ENCODE measurements around the gene CIAO1. TPM values are rescaled to one million over a fixed set of nuclear protein-coding genes. Genes with fewer than 3 reads are reported as not detected.

The CIAO1 gene
- total and polyA plus RNA-seq, 2 of the 8 experiments (the other 6 are each of a cell fraction or from before 2014, with no cell fraction given), result 63.7 to 99.2 TPM

- no peak for TF ChIP-seq PHF8 (conservative IDR thresholded peaks at IDR 0.05; ENCODE audit: low read depth, low read length)
- no peak for TF ChIP-seq ATF2 (IDR thresholded peaks at IDR 0.05; ENCODE audit: low read length)
- TF ChIP-seq BACH1 (IDR thresholded peaks at IDR 0.05; ENCODE audit: low read length), result no peak
- TF ChIP-seq TCF12 (IDR thresholded peaks at IDR 0.05; ENCODE audit: low read depth, low read length), result no peak
- TF ChIP-seq YY1 (IDR thresholded peaks at IDR 0.05; ENCODE audit: low read depth, low read length), result no peak
- no peak for TF ChIP-seq SIRT6 (IDR thresholded peaks at IDR 0.05; ENCODE audit: low read length)
Measured at GRCh38 chr2:96315005-96315399, 49.0 kb downstream of the CIAO1 start (continued).

Data from H1 (cell line).